Keratinocyte (primary cell): ENCODE results near the gene LIN7A.

ENCODE experiments used
- CTCF ChIP-seq, 3 experiments: IDR thresholded peaks in 1 of 3; conservative IDR thresholded peaks in 1 of 3; optimal IDR thresholded peaks in 1 of 3; 2 replicates in 2 of 3; 3 replicates in 1 of 3; pipeline versions ENCODE3 to v1.5.1; 2011; ENCODE audit warnings: low read length in 3 of 3, mild to moderate bottlenecking in 3 of 3, moderate library complexity in 2 of 3, control low read depth in 1 of 3, inconsistent platforms in 1 of 3; ENCODE audit not compliant: insufficient read depth in 2 of 3; ENCODE audit errors: extremely low read depth in 1 of 3
- EZH2 ChIP-seq: IDR thresholded peaks from one replicate; pipeline ENCODE4 v1.6.1; 2012; ENCODE audit warnings: inconsistent platforms, mild to moderate bottlenecking, low read length, moderate library complexity

- TF ChIP-seq CTCF (optimal IDR thresholded peaks at IDR 0.05 in 1 of 3, IDR thresholded peaks at IDR 0.05 in 1 of 3, conservative IDR thresholded peaks at IDR 0.05 in 1 of 3; ENCODE audit: extremely low read depth in 1 of 3, insufficient read depth in 2 of 3, low read length in 3 of 3): no peak
- no peak for TF ChIP-seq EZH2
Observed at GRCh38 chr12:80860206-80860605, 77.5 kb downstream of the LIN7A start.
